HCT116 (cell line): ENCODE measurements around the gene TMEM94. TPM values are rescaled to one million over a fixed set of nuclear protein-coding genes. Genes with fewer than 3 reads are reported as not detected.

Experiments used
- ATAC-seq: fragments of 200-7000 bp; cut with Tn5 transposase; 2 replicates; pipeline ENCODE4 v1.9.1; 2020; ENCODE audit warnings: mild to moderate bottlenecking, moderate library complexity
- BruUV-seq: library from RNA; stranded (reverse); fragments of 400-500 nt; replicated peaks from 2 replicates; lab custom pipeline; 2021; lab: Mats Ljungman, UMichigan
- CTCF ChIA-PET: fragments of 300-600 bp; sonication (Branson Sonifier 250); formaldehyde crosslinking; loops from one replicate; lab custom pipeline; 2021; ENCODE audit warnings: antibody characterized with exemption; lab: Charles Lee
- POLR2A ChIA-PET: fragments of 300-600, 350-600 bp; sonication (Branson Sonifier 250); formaldehyde crosslinking; loops from one replicate; lab custom pipeline; 2021; ENCODE audit warnings: antibody characterized with exemption; lab: Charles Lee
- RAD21 ChIA-PET, 2 experiments: fragments of 300-600 bp; sonication (Branson Sonifier 250); formaldehyde crosslinking; loops; one replicate each; lab custom pipeline; 2023; ENCODE audit warnings: low total read pairs in 2 of 2; ENCODE audit not compliant: uncharacterized antibody in 2 of 2, unreplicated experiment in 2 of 2, low non-redundant PET in 1 of 2; lab: Charles Lee
- DNase-seq: peaks from one replicate; pipeline ENCODE4 v3.0.0-alpha.2; 2010; ENCODE audit warnings: low read depth, low spot score
- H2AFZ ChIP-seq: fragments of 200-600 bp; shearing (Covaris generic), sonication (generic); 2 replicates; pipeline ENCODE4 v1.6.1; 2017; ENCODE audit warnings: low read depth, mixed run types, mixed read lengths, antibody characterized with exemption, low read length; ENCODE audit not compliant: poor library complexity, severe bottlenecking
- H3K27ac ChIP-seq: 2 replicates; pipeline ENCODE4 v1.5.1; 2012; ENCODE audit warnings: low read depth, low read length
- H3K27me3 ChIP-seq: fragments of 200-600 bp; sonication (generic); 2 replicates; pipeline ENCODE4 v1.6.1; 2016; ENCODE audit warnings: mixed run types, low read length, mixed read lengths; ENCODE audit not compliant: insufficient read depth
- H3K36me3 ChIP-seq, 2 experiments: fragments of 200-500 bp in 1 of 2; fragments of 200-600 bp in 1 of 2; sonication (Bioruptor generic) in 1 of 2; sonication (generic) in 1 of 2; 2 replicates each; pipeline versions ENCODE4 v1.5.1 to v1.6.1; 2014 to 2016; ENCODE audit warnings: low read length in 2 of 2, inconsistent platforms in 1 of 2, mixed read lengths in 1 of 2, mixed run types in 1 of 2; ENCODE audit not compliant: insufficient read depth in 2 of 2, control insufficient read depth in 1 of 2
- H3K4me1 ChIP-seq, 2 experiments: fragments of 200-600 bp in 1 of 2; sonication (generic) in 1 of 2; 2 replicates each; pipeline versions ENCODE4 v1.5.1 to v1.6.1; 2012 to 2017; ENCODE audit warnings: low read length in 2 of 2, inconsistent platforms in 1 of 2, mild to moderate bottlenecking in 1 of 2, mixed read lengths in 1 of 2, mixed run types in 1 of 2, moderate library complexity in 1 of 2; ENCODE audit not compliant: insufficient read depth in 2 of 2, control insufficient read depth in 1 of 2
- H3K4me2 ChIP-seq: fragments of 200-600 bp; sonication (generic); 2 replicates; pipeline ENCODE4 v1.6.1; 2017; ENCODE audit warnings: mixed run types, low read length, mixed read lengths
- H3K4me3 ChIP-seq, 2 experiments: fragments of 200-600 bp in 1 of 2; sonication (generic) in 1 of 2; replicated peaks in 1 of 2; 2 replicates each; pipeline ENCODE4 v1.5.1; 2011 to 2016; ENCODE audit warnings: low read length in 2 of 2, control low read depth in 1 of 2, low read depth in 1 of 2, mild to moderate bottlenecking in 1 of 2, mixed read lengths in 1 of 2, mixed run types in 1 of 2
- H3K79me2 ChIP-seq: fragments of 200-600 bp; sonication (generic); 2 replicates; pipeline ENCODE4 v1.6.1; 2017; ENCODE audit warnings: mild to moderate bottlenecking, mixed run types, low read length, moderate library complexity, mixed read lengths; ENCODE audit not compliant: insufficient read depth
- H3K9ac ChIP-seq: fragments of 200-600 bp; sonication (generic); 2 replicates; pipeline ENCODE4 v1.6.1; 2016; ENCODE audit warnings: low read length, mixed read lengths
- H3K9me2 ChIP-seq: fragments of 200-600 bp; sonication (generic), shearing (Covaris generic); 2 replicates; pipeline ENCODE4 v1.6.1; 2017; ENCODE audit warnings: mixed run types, mild to moderate bottlenecking, moderate library complexity; ENCODE audit not compliant: insufficient read depth
- H3K9me3 ChIP-seq, 2 experiments: fragments of 200-500 bp in 1 of 2; fragments of 200-600 bp in 1 of 2; sonication (Bioruptor generic) in 1 of 2; sonication (generic) in 1 of 2; 2 replicates each; pipeline ENCODE4 v1.6.1; 2014 to 2017; ENCODE audit warnings: low read length in 2 of 2, mixed read lengths in 2 of 2, inconsistent platforms in 1 of 2, low read depth in 1 of 2, mild to moderate bottlenecking in 1 of 2, mixed run types in 1 of 2, moderate library complexity in 1 of 2; ENCODE audit not compliant: control insufficient read depth in 1 of 2, insufficient read depth in 1 of 2
- H4K20me1 ChIP-seq: fragments of 200-600 bp; sonication (generic), shearing (Covaris generic); 2 replicates; pipeline ENCODE4 v1.6.1; 2017; ENCODE audit warnings: mixed run types, mild to moderate bottlenecking, moderate library complexity; ENCODE audit not compliant: insufficient read depth
- CEBPB ChIP-seq: IDR thresholded peaks from 2 replicates; pipeline ENCODE4 v1.6.1; 2012; ENCODE audit warnings: low read depth
- ELF1 ChIP-seq: IDR thresholded peaks from 2 replicates; pipeline ENCODE4 v1.6.1; 2012; ENCODE audit warnings: low read depth, borderline replicate concordance
- EZH2 ChIP-seq: fragments of 200-600 bp; sonication (generic); IDR thresholded peaks from 2 replicates; pipeline ENCODE4 v1.6.1; 2017; ENCODE audit warnings: antibody characterized with exemption, mixed run types
- JUND ChIP-seq: IDR thresholded peaks from 2 replicates; pipeline ENCODE4 v1.6.1; 2012
- POLR2A ChIP-seq: IDR thresholded peaks from 2 replicates; pipeline ENCODE4 v1.7.0; 2011; ENCODE audit warnings: borderline replicate concordance; ENCODE audit not compliant: insufficient read depth, insufficient read length; ENCODE audit errors: extremely low read depth
- RAD21 ChIP-seq: IDR thresholded peaks from 2 replicates; pipeline ENCODE4 v1.6.1; 2012; ENCODE audit warnings: low read depth, mild to moderate bottlenecking
- ZFX ChIP-seq: fragments of 450-650 bp; IDR thresholded peaks from 2 replicates; pipeline ENCODE4 v1.6.1; 2017
- ZNF274 ChIP-seq: fragments of 200-500 bp; sonication (Bioruptor generic); IDR thresholded peaks from 2 replicates; pipeline ENCODE4 v1.6.1; 2014; ENCODE audit warnings: mild to moderate bottlenecking, low read depth, low read length, inconsistent platforms
- intact Hi-C: fragments of 100-400 bp; cut with micrococcal nuclease; formaldehyde crosslinking; loops from 2 replicates; pipeline ENCODE4 v1.10.0; 2022
- total RNA-seq: library from RNA; stranded (reverse); gene quantifications from one replicate; pipeline ENCODE4 v1.2.1, GENCODE V29; 2021; ENCODE audit not compliant: unreplicated experiment
- TF ChIP-seq, protein P1 (sequence below): IDR thresholded peaks from 2 replicates; pipeline ENCODE4 v1.6.1; 2012
- TF ChIP-seq, protein P2 (sequence below): IDR thresholded peaks from 2 replicates; pipeline ENCODE4 v1.6.1; 2012; ENCODE audit warnings: low read depth

Gene TMEM94
- total RNA-seq, 1 experiment from 2014 or later: 75.4 TPM

DNA sequence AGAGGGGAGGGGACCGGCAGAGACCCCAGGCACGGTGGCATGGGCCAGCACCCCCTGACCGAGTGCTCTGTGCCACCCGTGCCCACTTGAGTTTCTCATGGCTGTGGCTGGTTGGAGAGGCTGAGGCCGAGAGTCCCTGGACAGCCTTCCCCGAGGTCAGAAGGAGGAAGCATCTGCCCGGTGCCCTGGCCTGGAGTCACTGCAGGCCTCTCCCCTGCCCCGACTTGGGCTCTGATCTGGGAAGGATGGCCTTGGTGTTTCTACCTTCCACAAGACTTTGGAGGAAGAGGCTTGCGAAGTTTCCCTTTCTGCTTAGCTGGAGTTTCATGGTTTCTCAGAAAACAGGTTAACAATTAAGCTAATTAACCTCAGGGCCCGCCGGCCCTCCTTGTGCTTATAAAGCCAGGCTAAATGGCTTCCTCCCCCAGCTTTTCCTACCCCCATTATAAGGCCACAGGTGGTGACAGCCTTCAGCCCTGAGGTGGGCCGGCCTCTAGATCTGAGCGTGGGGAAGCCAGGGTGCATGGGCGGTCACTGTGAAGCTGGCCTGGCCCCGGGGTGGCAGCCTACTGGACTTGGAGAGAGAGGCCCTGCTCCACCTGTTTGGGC is 86.4 kb downstream of the TMEM94 start:
- no peak overlapping the region for H2AFZ ChIP-seq
- RAD21 ChIA-PET: no interaction called here

More for the DNA sequence above, 86.4 kb downstream of the TMEM94 start:
- Histone ChIP-seq H3K27ac (no peak overlapping the region), H4K20me1 (no peaks in the 10 kb centered on the region), H3K36me3 (no peaks in the 10 kb centered on the region; a peak in 1 of 4 replicates), H3K9me2 (no peaks in the 10 kb centered on the region)
- no TSS peak for BruUV-seq
- ATAC-seq: no peak
- TF ChIP-seq ELF1 (no peak), ZFX (no peak), JUND (no peak), ZNF274 (no peak), POLR2A (no peak), CEBPB (no peak), EZH2 (no peak), RAD21 (no peak)
- TF ChIP-seq, protein P1, sequence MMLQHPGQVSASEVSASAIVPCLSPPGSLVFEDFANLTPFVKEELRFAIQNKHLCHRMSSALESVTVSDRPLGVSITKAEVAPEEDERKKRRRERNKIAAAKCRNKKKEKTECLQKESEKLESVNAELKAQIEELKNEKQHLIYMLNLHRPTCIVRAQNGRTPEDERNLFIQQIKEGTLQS: no peak
- TF ChIP-seq, protein P2, sequence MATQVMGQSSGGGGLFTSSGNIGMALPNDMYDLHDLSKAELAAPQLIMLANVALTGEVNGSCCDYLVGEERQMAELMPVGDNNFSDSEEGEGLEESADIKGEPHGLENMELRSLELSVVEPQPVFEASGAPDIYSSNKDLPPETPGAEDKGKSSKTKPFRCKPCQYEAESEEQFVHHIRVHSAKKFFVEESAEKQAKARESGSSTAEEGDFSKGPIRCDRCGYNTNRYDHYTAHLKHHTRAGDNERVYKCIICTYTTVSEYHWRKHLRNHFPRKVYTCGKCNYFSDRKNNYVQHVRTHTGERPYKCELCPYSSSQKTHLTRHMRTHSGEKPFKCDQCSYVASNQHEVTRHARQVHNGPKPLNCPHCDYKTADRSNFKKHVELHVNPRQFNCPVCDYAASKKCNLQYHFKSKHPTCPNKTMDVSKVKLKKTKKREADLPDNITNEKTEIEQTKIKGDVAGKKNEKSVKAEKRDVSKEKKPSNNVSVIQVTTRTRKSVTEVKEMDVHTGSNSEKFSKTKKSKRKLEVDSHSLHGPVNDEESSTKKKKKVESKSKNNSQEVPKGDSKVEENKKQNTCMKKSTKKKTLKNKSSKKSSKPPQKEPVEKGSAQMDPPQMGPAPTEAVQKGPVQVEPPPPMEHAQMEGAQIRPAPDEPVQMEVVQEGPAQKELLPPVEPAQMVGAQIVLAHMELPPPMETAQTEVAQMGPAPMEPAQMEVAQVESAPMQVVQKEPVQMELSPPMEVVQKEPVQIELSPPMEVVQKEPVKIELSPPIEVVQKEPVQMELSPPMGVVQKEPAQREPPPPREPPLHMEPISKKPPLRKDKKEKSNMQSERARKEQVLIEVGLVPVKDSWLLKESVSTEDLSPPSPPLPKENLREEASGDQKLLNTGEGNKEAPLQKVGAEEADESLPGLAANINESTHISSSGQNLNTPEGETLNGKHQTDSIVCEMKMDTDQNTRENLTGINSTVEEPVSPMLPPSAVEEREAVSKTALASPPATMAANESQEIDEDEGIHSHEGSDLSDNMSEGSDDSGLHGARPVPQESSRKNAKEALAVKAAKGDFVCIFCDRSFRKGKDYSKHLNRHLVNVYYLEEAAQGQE: no peak
- TF ChIP-seq, all 23 proteins: peak for 0
- intact Hi-C loops: no loop called here
- no peak for DNase-seq
- Histone ChIP-seq H3K9me3 (no peaks in the 10 kb centered on the region), H3K4me3 (no peak overlapping the region), H3K4me2 (no peak overlapping the region), H3K4me1 (peaks cover 0 to 19% of the 10 kb centered on the region in 2 experiments; a peak in 2 of 4 replicates), H3K79me2 (peaks cover 71% of the 10 kb centered on the region), H3K9ac (no peak overlapping the region), H3K27me3 (no peaks in the 10 kb centered on the region)
- CTCF ChIA-PET: interaction anchor here (1.5 kb wide), 1 partner anchor 59 kb away, joined by 4 read pairs; no protein-coding TSS in a partner anchor
- POLR2A ChIA-PET: interaction anchor here (1.5 kb wide), 1 partner anchor 16 kb away, joined by 5 read pairs; no protein-coding TSS in a partner anchor
